H9 (cell line): ENCODE measurements around the gene RCAN2. TPM values are rescaled to one million over a fixed set of nuclear protein-coding genes. Genes with fewer than 3 reads are reported as not detected.

ENCODE experiments used
- DNase-seq: peaks from one replicate; pipeline ENCODE4 v3.0.0-alpha.2; 2017
- H2AFZ ChIP-seq: one replicate; pipeline ENCODE4 v1.6.1; 2013; ENCODE audit warnings: mild to moderate bottlenecking, low read length, control low read depth, moderate library complexity
- H2AK5ac ChIP-seq: 2 replicates; pipeline ENCODE4 v1.6.1; 2013; ENCODE audit warnings: low read length, control low read depth, mixed read lengths; ENCODE audit not compliant: insufficient read length
- H2BK120ac ChIP-seq: one replicate; pipeline ENCODE4 v1.6.1; 2013; ENCODE audit warnings: low read depth, mild to moderate bottlenecking, low read length, control low read depth, inconsistent platforms; ENCODE audit not compliant: poor library complexity, severe bottlenecking
- H2BK12ac ChIP-seq: 2 replicates; pipeline ENCODE4 v1.6.1; 2013; ENCODE audit warnings: low read length, control low read depth, mixed read lengths, low read depth; ENCODE audit not compliant: insufficient read length
- H2BK15ac ChIP-seq: 2 replicates; pipeline ENCODE4 v1.6.1; 2013; ENCODE audit warnings: low read depth, low read length, control low read depth
- H2BK20ac ChIP-seq: one replicate; pipeline ENCODE4 v1.6.1; 2013; ENCODE audit warnings: low read depth, mild to moderate bottlenecking, low read length, control low read depth, inconsistent platforms; ENCODE audit not compliant: poor library complexity, severe bottlenecking
- H2BK5ac ChIP-seq: 2 replicates; pipeline ENCODE4 v1.6.1; 2013; ENCODE audit warnings: low read length, control low read depth, mixed read lengths; ENCODE audit not compliant: insufficient read length
- H3K14ac ChIP-seq: 2 replicates; pipeline ENCODE4 v1.6.1; 2013; ENCODE audit warnings: low read length, control low read depth; ENCODE audit not compliant: insufficient read depth
- H3K18ac ChIP-seq: 2 replicates; pipeline ENCODE4 v1.6.1; 2013; ENCODE audit warnings: low read depth, mild to moderate bottlenecking, mixed read lengths, low read length, control low read depth; ENCODE audit not compliant: insufficient read length
- H3K23ac ChIP-seq: 2 replicates; pipeline ENCODE4 v1.6.1; 2013; ENCODE audit warnings: low read length, control low read depth, mixed read lengths, low read depth; ENCODE audit not compliant: insufficient read length
- H3K23me2 ChIP-seq: 2 replicates; pipeline ENCODE4 v1.6.1; 2013; ENCODE audit warnings: low read depth, mild to moderate bottlenecking, mixed read lengths, low read length, control low read depth; ENCODE audit not compliant: insufficient read length, poor library complexity, severe bottlenecking
- H3K27ac ChIP-seq: 2 replicates; pipeline ENCODE4 v1.5.1; 2013; ENCODE audit warnings: low read length, control low read depth, mixed read lengths, low read depth; ENCODE audit not compliant: insufficient read length
- H3K27me3 ChIP-seq: 2 replicates; pipeline ENCODE4 v1.6.1; 2013; ENCODE audit warnings: low read length, control low read depth, inconsistent platforms; ENCODE audit not compliant: insufficient read depth
- H3K4ac ChIP-seq: 2 replicates; pipeline ENCODE4 v1.6.1; 2013; ENCODE audit warnings: low read depth, mild to moderate bottlenecking, control low read depth, inconsistent platforms, low read length, moderate library complexity
- H3K4me1 ChIP-seq: 2 replicates; pipeline ENCODE4 v1.6.1; 2013; ENCODE audit warnings: low read length, control low read depth, inconsistent platforms; ENCODE audit not compliant: insufficient read depth
- H3K4me2 ChIP-seq: 2 replicates; pipeline ENCODE4 v1.6.1; 2013; ENCODE audit warnings: low read length, control low read depth, mixed read lengths; ENCODE audit not compliant: insufficient read length, insufficient read depth
- H3K56ac ChIP-seq: 2 replicates; pipeline ENCODE4 v1.6.1; 2013; ENCODE audit warnings: low read depth, mild to moderate bottlenecking, mixed read lengths, low read length, control low read depth; ENCODE audit not compliant: insufficient read length
- H3K79me1 ChIP-seq: 2 replicates; pipeline ENCODE4 v1.6.1; 2013; ENCODE audit warnings: low read depth, mild to moderate bottlenecking, moderate library complexity, low read length, control low read depth, inconsistent platforms; ENCODE audit not compliant: insufficient read depth, poor library complexity, severe bottlenecking
- H3K79me2 ChIP-seq: 2 replicates; pipeline ENCODE4 v1.6.1; 2013; ENCODE audit warnings: low read length, control low read depth, inconsistent platforms; ENCODE audit not compliant: insufficient read depth
- H3K9ac ChIP-seq: 2 replicates; pipeline ENCODE4 v1.6.1; 2013; ENCODE audit warnings: low read length, control low read depth, mixed read lengths; ENCODE audit not compliant: insufficient read length; ENCODE audit errors: extremely low read depth
- H3K9me3 ChIP-seq: one replicate; pipeline ENCODE4 v1.6.1; 2013; ENCODE audit warnings: low read depth, low read length, inconsistent platforms; ENCODE audit not compliant: control insufficient read depth
- H3T11ph ChIP-seq: one replicate; pipeline ENCODE4 v1.6.1; 2013; ENCODE audit warnings: mild to moderate bottlenecking, low read length, control low read depth, inconsistent platforms
- H4K20me1 ChIP-seq: one replicate; pipeline ENCODE4 v1.6.1; 2013; ENCODE audit not compliant: control insufficient read depth, insufficient read length, insufficient read depth
- H4K5ac ChIP-seq: 2 replicates; pipeline ENCODE4 v1.6.1; 2013; ENCODE audit warnings: low read depth, mild to moderate bottlenecking, mixed read lengths, low read length, control low read depth; ENCODE audit not compliant: insufficient read length
- H4K8ac ChIP-seq: replicated peaks from 2 replicates; pipeline ENCODE4 v1.6.1; 2013; ENCODE audit warnings: low read length, control low read depth, mixed read lengths, low read depth; ENCODE audit not compliant: insufficient read length
- H4K91ac ChIP-seq: 2 replicates; pipeline ENCODE4 v1.6.1; 2013; ENCODE audit warnings: low read depth, mild to moderate bottlenecking, moderate library complexity, mixed read lengths, low read length, control low read depth; ENCODE audit not compliant: insufficient read length
- H3K27ac Mint-ChIP-seq, 3 experiments: 2 replicates in 2 of 3; 3 replicates in 1 of 3; pipeline ENCODE4 v1.8.0; 2020 to 2021; ENCODE audit warnings: mixed read lengths in 3 of 3, mild to moderate bottlenecking in 1 of 3, moderate library complexity in 1 of 3
- H3K27me3 Mint-ChIP-seq: 2 replicates; pipeline ENCODE4 v1.8.0; 2021; ENCODE audit warnings: low read depth, mild to moderate bottlenecking, moderate library complexity, mixed read lengths
- H3K36me3 Mint-ChIP-seq, 3 experiments: 2 replicates in 2 of 3; 3 replicates in 1 of 3; pipeline ENCODE4 v1.8.0; 2020 to 2021; ENCODE audit warnings: low read depth in 3 of 3, mixed read lengths in 3 of 3; ENCODE audit not compliant: insufficient read depth in 1 of 3
- H3K4me1 Mint-ChIP-seq, 2 experiments: 2 replicates each; pipeline ENCODE4 v1.8.0; 2020; ENCODE audit warnings: mixed read lengths in 2 of 2
- H3K4me3 Mint-ChIP-seq, 2 experiments: 2 replicates in 1 of 2; 3 replicates in 1 of 2; pipeline ENCODE4 v1.8.0; 2020 to 2021; ENCODE audit warnings: mild to moderate bottlenecking in 2 of 2, mixed read lengths in 2 of 2, moderate library complexity in 1 of 2
- H3K9me3 Mint-ChIP-seq, 2 experiments: 2 replicates in 1 of 2; 3 replicates in 1 of 2; pipeline ENCODE4 v1.8.0; 2020; ENCODE audit warnings: mild to moderate bottlenecking in 2 of 2, mixed read lengths in 2 of 2, moderate library complexity in 1 of 2
- WGBS: extraction: QIAGEN DNeasy Blood & Tissue Kit; methylation state at CpG from one replicate; pipeline ENCODE4 v1.1.7; 2013; ENCODE audit warnings: missing lambda C conversion rate, low lambda C conversion rate, mixed read lengths; ENCODE audit not compliant: insufficient read length; ENCODE audit errors: extremely low coverage; 5-methylcytosine and 5-hydroxymethylcytosine counted together
- total RNA-seq: library from RNA; stranded (reverse); gene quantifications from 2 replicates; pipeline ENCODE4 v1.2.1, GENCODE V29; 2021
- TF ChIP-seq, protein P1 (sequence below): fragments of 200-600 bp; sonication (generic); conservative IDR thresholded peaks from 3 replicates; pipeline ENCODE4 v1.8.0; 2021; ENCODE audit warnings: antibody characterized with exemption, mild to moderate bottlenecking

The RCAN2 gene
- total RNA-seq, 1 experiment from 2014 or later = 3.0 TPM

DNA sequence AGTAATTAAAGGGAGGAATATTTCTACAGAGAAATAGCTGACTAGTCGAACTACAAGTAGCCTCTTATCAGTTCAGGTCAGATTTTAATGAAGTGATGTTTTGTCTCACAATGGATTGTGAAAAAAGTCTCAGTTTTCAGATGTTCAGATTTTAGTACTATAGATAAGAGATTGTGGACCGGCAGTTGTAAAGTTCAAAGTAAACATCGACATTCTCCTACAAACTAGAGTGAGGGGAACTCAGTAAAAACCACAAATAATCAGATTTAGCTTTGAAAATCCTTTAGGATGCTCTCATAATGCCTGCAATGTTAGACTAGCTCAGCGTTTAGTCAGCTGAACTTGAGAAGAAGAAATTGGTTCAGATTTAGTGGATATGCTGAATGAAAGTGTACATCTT is 39.9 kb downstream of the RCAN2 start:
- no peak overlapping the region for H3K4me3 Mint-ChIP-seq
- no CpG with 5 or more reads among the region's 4 CpGs for WGBS
- no peaks in the 10 kb centered on the region for H3K27me3 Mint-ChIP-seq

More for the DNA sequence above, 39.9 kb downstream of the RCAN2 start:
- H3K4ac ChIP-seq = no peak overlapping the region
- no peak overlapping the region for H3K56ac ChIP-seq
- no peaks in the 10 kb centered on the region for H3K23me2 ChIP-seq
- no peak overlapping the region for H3K14ac ChIP-seq
- no peak overlapping the region for H4K8ac ChIP-seq
- TF ChIP-seq, protein P1, sequence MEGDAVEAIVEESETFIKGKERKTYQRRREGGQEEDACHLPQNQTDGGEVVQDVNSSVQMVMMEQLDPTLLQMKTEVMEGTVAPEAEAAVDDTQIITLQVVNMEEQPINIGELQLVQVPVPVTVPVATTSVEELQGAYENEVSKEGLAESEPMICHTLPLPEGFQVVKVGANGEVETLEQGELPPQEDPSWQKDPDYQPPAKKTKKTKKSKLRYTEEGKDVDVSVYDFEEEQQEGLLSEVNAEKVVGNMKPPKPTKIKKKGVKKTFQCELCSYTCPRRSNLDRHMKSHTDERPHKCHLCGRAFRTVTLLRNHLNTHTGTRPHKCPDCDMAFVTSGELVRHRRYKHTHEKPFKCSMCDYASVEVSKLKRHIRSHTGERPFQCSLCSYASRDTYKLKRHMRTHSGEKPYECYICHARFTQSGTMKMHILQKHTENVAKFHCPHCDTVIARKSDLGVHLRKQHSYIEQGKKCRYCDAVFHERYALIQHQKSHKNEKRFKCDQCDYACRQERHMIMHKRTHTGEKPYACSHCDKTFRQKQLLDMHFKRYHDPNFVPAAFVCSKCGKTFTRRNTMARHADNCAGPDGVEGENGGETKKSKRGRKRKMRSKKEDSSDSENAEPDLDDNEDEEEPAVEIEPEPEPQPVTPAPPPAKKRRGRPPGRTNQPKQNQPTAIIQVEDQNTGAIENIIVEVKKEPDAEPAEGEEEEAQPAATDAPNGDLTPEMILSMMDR = no peak
- no peak overlapping the region for H4K5ac ChIP-seq
- no peak overlapping the region for H2BK15ac ChIP-seq
- Mint-ChIP-seq H3K36me3 (peaks cover 0 to 2% (median 0%) of the 10 kb centered on the region in 3 experiments; a peak in 1 of 7 replicates), H3K9me3 (peaks cover 3 to 4% of the 10 kb centered on the region in 2 experiments; a peak in 4 of 5 replicates), H3K27ac (no peak overlapping the region), H3K4me1 (no peaks in the 10 kb centered on the region)
- H2AK5ac ChIP-seq = no peak overlapping the region
- H3K27me3 ChIP-seq = no peaks in the 10 kb centered on the region
- H2BK12ac ChIP-seq = no peak overlapping the region
- no peak overlapping the region for H2BK5ac ChIP-seq
- H2AFZ ChIP-seq = no peak overlapping the region
- H3K23ac ChIP-seq = no peak overlapping the region
- no peaks in the 10 kb centered on the region for H4K20me1 ChIP-seq
- H3K18ac ChIP-seq = no peak overlapping the region
- no peaks in the 10 kb centered on the region for H3K79me2 ChIP-seq
- H4K91ac ChIP-seq = no peak overlapping the region
- DNase-seq = no peak
- no peak overlapping the region for H3K27ac ChIP-seq
- H3K9me3 ChIP-seq = no peaks in the 10 kb centered on the region
- no peak overlapping the region for H2BK20ac ChIP-seq
- H2BK120ac ChIP-seq = no peak overlapping the region
- no peaks in the 10 kb centered on the region for H3K4me1 ChIP-seq
- no peak overlapping the region for H3T11ph ChIP-seq
- H3K79me1 ChIP-seq = no peaks in the 10 kb centered on the region
- no peak overlapping the region for H3K9ac ChIP-seq
- H3K4me2 ChIP-seq = no peak overlapping the region
